SKM-1 treated with dmso at 0.1 percent for 144 hours (cell line): ENCODE measurements around the gene KLHL6.
"Not testable (repeated sequence)": the region's sequence is repeated elsewhere in the genome, so short reads cannot be mapped to it uniquely, and the experiment has no call there.

ENCODE experiments used
- DNase-seq: peaks from one replicate; lab custom pipeline; 2025; ENCODE audit not compliant: unreplicated experiment; lab: John Stamatoyannopoulos, UW

The KLHL6 gene

GRCh38 chr3:183487016-183487415 lies 68.5 kb downstream of the KLHL6 start:
- DNase-seq = no peak

- DNase-seq = no peak
Measured at GRCh38 chr3:183486472-183486871, 69.0 kb downstream of the KLHL6 start.

- no peak for DNase-seq
Measured at GRCh38 chr3:183485585-183485984, 69.9 kb downstream of the KLHL6 start.

GRCh38 chr3:183485093-183485492 lies 70.4 kb downstream of the KLHL6 start:
- no peak for DNase-seq

GRCh38 chr3:183484431-183485075 lies 71.0 kb downstream of the KLHL6 start:
- no peak for DNase-seq

- no peak for DNase-seq
Measured at GRCh38 chr3:183481582-183481981, 73.9 kb downstream of the KLHL6 start.

- DNase-seq = no peak
Measured at GRCh38 chr3:183478501-183478900, 77.0 kb downstream of the KLHL6 start.

- DNase-seq = no peak
Measured at GRCh38 chr3:183477801-183478456, 77.6 kb downstream of the KLHL6 start.

- DNase-seq = not testable (repeated sequence)
Measured at GRCh38 chr3:183475764-183476162, 79.7 kb downstream of the KLHL6 start.

- DNase-seq = no peak
Measured at GRCh38 chr3:183475016-183475763, 80.3 kb downstream of the KLHL6 start.

- no peak for DNase-seq
Measured at GRCh38 chr3:183473969-183474368, 81.5 kb downstream of the KLHL6 start.

GRCh38 chr3:183472155-183472554 lies 83.4 kb downstream of the KLHL6 start:
- DNase-seq = no peak

GRCh38 chr3:183468424-183468823 lies 87.1 kb downstream of the KLHL6 start:
- DNase-seq = no peak

GRCh38 chr3:183466575-183466974 lies 88.9 kb downstream of the KLHL6 start:
- no peak for DNase-seq

GRCh38 chr3:183465710-183466109 lies 89.8 kb downstream of the KLHL6 start:
- DNase-seq = not testable (repeated sequence)

- no peak for DNase-seq
Measured at GRCh38 chr3:183464480-183464879, 91.0 kb downstream of the KLHL6 start.

- peak; percentile 15 for DNase-seq
Measured at GRCh38 chr3:183460081-183461055, 95.1 kb downstream of the KLHL6 start.

- DNase-seq = no peak
Measured at GRCh38 chr3:183455089-183455488, 100.4 kb downstream of the KLHL6 start.

- DNase-seq = no peak
Measured at GRCh38 chr3:183454064-183454463, 101.4 kb downstream of the KLHL6 start.

- DNase-seq = no peak
Measured at GRCh38 chr3:183449791-183450190, 105.7 kb downstream of the KLHL6 start.

- no peak for DNase-seq
Measured at GRCh38 chr3:183449391-183449790, 106.1 kb downstream of the KLHL6 start.
